Inflammatory macrophage treated with lipopolysaccharide for 4 hours (primary cell): ENCODE data around the gene GOLGA2.

ENCODE experiments used
- DNase-seq: peaks from one replicate; pipeline ENCODE4 v3.0.0-alpha.2; 2020

Gene GOLGA2

GRCh38 chr9:128275198-128276007, at the start of gene GOLGA2:
TSS of gene GOLGA2 (minus strand) at chr9:128276007. CDS start at chr9:128275976, 31 bp downstream.
- peak; percentile 12 for DNase-seq

- no peak for DNase-seq
Observed at GRCh38 chr9:128324401-128324800, 48.6 kb upstream of the GOLGA2 start.

- peak; percentile 24 for DNase-seq
Observed at GRCh38 chr9:128323791-128324190, 48.0 kb upstream of the GOLGA2 start.

- peak; percentile 42 for DNase-seq
Observed at GRCh38 chr9:128323212-128323730, 47.5 kb upstream of the GOLGA2 start.

GRCh38 chr9:128322404-128323211, 46.8 kb upstream of the GOLGA2 start, which contains the start of the genes COQ4 and TRUB2:
TSS of gene COQ4 (plus strand) at chr9:128322839. CDS start at chr9:128322859, 20 bp downstream.
TSS of gene TRUB2 (minus strand) at chr9:128322447. CDS start at chr9:128322408, 39 bp downstream.
- peak; percentile 94 for DNase-seq

GRCh38 chr9:128321879-128322403, 46.1 kb upstream of the GOLGA2 start:
- DNase-seq, result peak; percentile 1

GRCh38 chr9:128321343-128321742, 45.5 kb upstream of the GOLGA2 start:
- no peak for DNase-seq

GRCh38 chr9:128317629-128318028, 41.8 kb upstream of the GOLGA2 start:
- no peak for DNase-seq

- no peak for DNase-seq
Observed at GRCh38 chr9:128316421-128316820, 40.6 kb upstream of the GOLGA2 start.

- DNase-seq, result no peak
Observed at GRCh38 chr9:128314697-128315096, 38.9 kb upstream of the GOLGA2 start.

GRCh38 chr9:128310461-128310860, 34.7 kb upstream of the GOLGA2 start:
- no peak for DNase-seq

GRCh38 chr9:128309551-128309950, 33.7 kb upstream of the GOLGA2 start:
- no peak for DNase-seq

GRCh38 chr9:128304971-128305288, 29.1 kb upstream of the GOLGA2 start:
- no peak for DNase-seq

- no peak for DNase-seq
Observed at GRCh38 chr9:128304136-128304970, 28.5 kb upstream of the GOLGA2 start.

- DNase-seq, result no peak
Observed at GRCh38 chr9:128298535-128299482, 23.0 kb upstream of the GOLGA2 start.

GRCh38 chr9:128297221-128297773, 21.5 kb upstream of the GOLGA2 start:
- no peak for DNase-seq

GRCh38 chr9:128296340-128297220, 20.8 kb upstream of the GOLGA2 start:
- no peak for DNase-seq

GRCh38 chr9:128294142-128294541, 18.3 kb upstream of the GOLGA2 start:
- no peak for DNase-seq

- no peak for DNase-seq
Observed at GRCh38 chr9:128293091-128293490, 17.3 kb upstream of the GOLGA2 start.

GRCh38 chr9:128292009-128292408, 16.2 kb upstream of the GOLGA2 start:
- no peak for DNase-seq
